ENCODE measurements around the gene KCNQ1.

Gene KCNQ1

GRCh38 chr11:2767801-2768200 lies 323.0 kb downstream of the KCNQ1 start:
- in situ Hi-C loops (cut with MboI; ENCODE audit: low sequenced_read_pairs): no loop called here

- in situ Hi-C loops (cut with MboI; ENCODE audit: low sequenced_read_pairs): no loop called here
Observed at GRCh38 chr11:2768471-2769408, 323.9 kb downstream of the KCNQ1 start.

- in situ Hi-C loops (cut with MboI; ENCODE audit: low sequenced_read_pairs): no loop called here
Observed at GRCh38 chr11:2769409-2770095, 324.7 kb downstream of the KCNQ1 start.

- in situ Hi-C loops (cut with MboI; ENCODE audit: low sequenced_read_pairs): no loop called here
Observed at GRCh38 chr11:2770096-2770751, 325.4 kb downstream of the KCNQ1 start.

- in situ Hi-C loops (cut with MboI; ENCODE audit: low sequenced_read_pairs): no loop called here
Observed at GRCh38 chr11:2770761-2771301, 326.0 kb downstream of the KCNQ1 start.

- in situ Hi-C loops (cut with MboI; ENCODE audit: low sequenced_read_pairs): no loop called here
Observed at GRCh38 chr11:2771758-2772466, 327.1 kb downstream of the KCNQ1 start.

- in situ Hi-C loops (cut with MboI; ENCODE audit: low sequenced_read_pairs): no loop called here
Observed at GRCh38 chr11:2772544-2773031, 327.8 kb downstream of the KCNQ1 start.

GRCh38 chr11:2774173-2775082 lies 329.6 kb downstream of the KCNQ1 start:
- in situ Hi-C loops (cut with MboI; ENCODE audit: low sequenced_read_pairs): no loop called here

GRCh38 chr11:2775083-2775625 lies 330.3 kb downstream of the KCNQ1 start:
- in situ Hi-C loops (cut with MboI; ENCODE audit: low sequenced_read_pairs): no loop called here

- in situ Hi-C loops (cut with MboI; ENCODE audit: low sequenced_read_pairs): no loop called here
Observed at GRCh38 chr11:2775626-2776350, 331.0 kb downstream of the KCNQ1 start.

- in situ Hi-C loops (cut with MboI; ENCODE audit: low sequenced_read_pairs): no loop called here
Observed at GRCh38 chr11:2776351-2777061, 331.7 kb downstream of the KCNQ1 start.

GRCh38 chr11:2777386-2777785 lies 332.6 kb downstream of the KCNQ1 start:
- in situ Hi-C loops (cut with MboI; ENCODE audit: low sequenced_read_pairs): no loop called here

- in situ Hi-C loops (cut with MboI; ENCODE audit: low sequenced_read_pairs): no loop called here
Observed at GRCh38 chr11:2777871-2778629, 333.2 kb downstream of the KCNQ1 start.

GRCh38 chr11:2778630-2779498 lies 334.1 kb downstream of the KCNQ1 start:
- in situ Hi-C loops (cut with MboI; ENCODE audit: low sequenced_read_pairs): no loop called here

- in situ Hi-C loops (cut with MboI; ENCODE audit: low sequenced_read_pairs): no loop called here
Observed at GRCh38 chr11:2779499-2779980, 334.7 kb downstream of the KCNQ1 start.
